ENCODE measurements around the gene BAAT. TPM values are rescaled to one million over a fixed set of nuclear protein-coding genes. Genes with fewer than 3 reads are reported as not detected.

The BAAT gene
- total RNA-seq, 1 experiment from 2014 or later: 0.25 TPM

- Histone ChIP-seq H3K4me3 (replicated peaks in 1 of 2; ENCODE audit: low read depth in 1 of 2, low read length in 2 of 2) (peak overlapping the region; percentile 71 to 92), H3K27ac (ENCODE audit: low read depth, low read length) (peak overlapping the region; percentile 33; the same call in 1 of the 2 replicates), H4K20me1 (ENCODE audit: insufficient read depth) (no peaks in the 10 kb centered on the region), H3K9me2 (ENCODE audit: insufficient read depth) (no peaks in the 10 kb centered on the region), H3K4me2 (ENCODE audit: low read length) (peak overlapping the region; percentile 86), H3K4me1 (ENCODE audit: control insufficient read depth in 1 of 2, insufficient read depth in 2 of 2, low read length in 2 of 2) (peaks cover 3 to 10% of the 10 kb centered on the region in 2 experiments; a peak in 3 of 4 replicates), H3K36me3 (ENCODE audit: control insufficient read depth in 1 of 2, insufficient read depth in 2 of 2, low read length in 2 of 2) (peaks cover 27 to 55% of the 10 kb centered on the region in 2 experiments), H3K79me2 (ENCODE audit: insufficient read depth, low read length) (peaks cover 68% of the 10 kb centered on the region), H3K9me3 (ENCODE audit: control insufficient read depth in 1 of 2, insufficient read depth in 1 of 2, low read depth in 1 of 2, low read length in 2 of 2) (0 out of 4 replicates have a peak, but pooled peaks cover 0 to 4% of the 10 kb centered on the region in 2 experiments), H2AFZ (ENCODE audit: low read depth, low read length, poor library complexity, severe bottlenecking) (no peak overlapping the region), H3K9ac (ENCODE audit: low read length) (peak overlapping the region; percentile 88), H3K27me3 (ENCODE audit: insufficient read depth, low read length) (no peaks in the 10 kb centered on the region)
- intact Hi-C loops (cut with micrococcal nuclease): loop anchor here (5.0 kb wide), 2 partner anchors 133 to 797 kb away; partner anchors contain the start of gene RNF20
- TF ChIP-seq SIN3A (IDR thresholded peaks at IDR 0.05; ENCODE audit: low read depth) (no peak), ZFX (IDR thresholded peaks at IDR 0.05) (peak; percentile 90), REST (IDR thresholded peaks at IDR 0.05; ENCODE audit: low read depth) (no peak), POLR2A (IDR thresholded peaks at IDR 0.05; ENCODE audit: borderline replicate concordance, extremely low read depth, insufficient read depth, insufficient read length) (no peak)
- ChIA-PET CTCF (interaction anchor here (0.9 to 2.3 kb wide), 4 partner anchors 10 to 60 kb away, joined by 3 to 18 read pairs (median 5); no protein-coding TSS in a partner anchor), RAD21 (ENCODE audit: low non-redundant PET in 1 of 2, low total read pairs in 2 of 2, uncharacterized antibody in 2 of 2, unreplicated experiment in 2 of 2) (interaction anchor here in 1 of 2 experiments (0.7 kb wide), 1 partner anchor 10 kb away, joined by 3 read pairs; no protein-coding TSS in a partner anchor), POLR2A (interaction anchor here (0.6 to 1.1 kb wide), 12 partner anchors 10 to 1079 kb away, joined by 3 to 10 read pairs (median 4); no protein-coding TSS in a partner anchor)
- BruUV-seq (replicated peaks): no TSS peak
- ATAC-seq (no peak), DNase-seq (ENCODE audit: low read depth, low spot score) (no peak)
Measured at GRCh38 chr9:101398930-101399642, 14.3 kb upstream of the BAAT start.
